ENCODE measurements around the gene ZNF529. TPM values are rescaled to one million over a fixed set of nuclear protein-coding genes. Genes with fewer than 3 reads are reported as not detected.

Gene ZNF529
- total RNA-seq, 2 experiments from 2014 or later = 12.5 to 19.2 TPM

- H3K27ac Mint-ChIP-seq = no peak overlapping the region
- ATAC-seq (no peak), DNase-seq (no peak)
- H3K4me3 Mint-ChIP-seq = no peak overlapping the region
- no peaks in the 10 kb centered on the region for H3K4me1 Mint-ChIP-seq
- ChIA-PET CTCF (no interaction called here), POLR2A (no interaction called here)
- intact Hi-C loops (cut with DNase I, micrococcal nuclease) = no loop called here
- no peaks in the 10 kb centered on the region for H3K27me3 Mint-ChIP-seq
- H3K9me3 Mint-ChIP-seq (ENCODE audit: low read depth) = peaks cover 20% of the 10 kb centered on the region
- H3K36me3 Mint-ChIP-seq (ENCODE audit: low read depth) = peaks cover 25% of the 10 kb centered on the region
Observed at GRCh38 chr19:36508325-36508724, 64.8 kb downstream of the ZNF529 start.

- ChIA-PET POLR2A (no interaction called here), CTCF (no interaction called here)
- intact Hi-C loops (cut with DNase I, micrococcal nuclease) = no loop called here
- no peak for ATAC-seq
- no peak for DNase-seq
- Mint-ChIP-seq H3K4me3 (no peak overlapping the region), H3K36me3 (ENCODE audit: low read depth) (peaks cover 17% of the 10 kb centered on the region), H3K27me3 (no peaks in the 10 kb centered on the region), H3K9me3 (ENCODE audit: low read depth) (peaks cover 27% of the 10 kb centered on the region), H3K4me1 (no peaks in the 10 kb centered on the region), H3K27ac (no peak overlapping the region)
Observed at GRCh38 chr19:36501973-36502372, 71.1 kb downstream of the ZNF529 start.

- Mint-ChIP-seq H3K4me1 (no peaks in the 10 kb centered on the region), H3K27me3 (no peaks in the 10 kb centered on the region), H3K9me3 (ENCODE audit: low read depth) (peaks cover 27% of the 10 kb centered on the region), H3K36me3 (ENCODE audit: low read depth) (peaks cover 6% of the 10 kb centered on the region), H3K4me3 (no peak overlapping the region), H3K27ac (no peak overlapping the region)
- no peak for ATAC-seq
- ChIA-PET CTCF (no interaction called here), POLR2A (no interaction called here)
- no peak for DNase-seq
- intact Hi-C loops (cut with DNase I, micrococcal nuclease) = no loop called here
Observed at GRCh38 chr19:36497001-36497400, 76.1 kb downstream of the ZNF529 start.

Other genes starting within 250 kb of the ZNF529 start
- 1 to 10 TPM; 1.4 to 1.8 TPM for gene ZFP14, start 194.1 kb downstream of the ZNF529 start, total RNA-seq
- gene ZFP82, start 154.6 kb downstream of the ZNF529 start, total RNA-seq = 1 to 10 TPM; 8.4 to 8.8 TPM
- 1 to 10 TPM; 4.7 to 5.9 TPM for gene ZNF566, start 83.7 kb downstream of the ZNF529 start, total RNA-seq
- 1 to 10 TPM; 5.7 to 8.2 TPM for gene ZNF260, start 45.0 kb downstream of the ZNF529 start, total RNA-seq
- 10 to 100 TPM; 14.9 to 20.0 TPM for gene ZNF382, start 32.0 kb upstream of the ZNF529 start, total RNA-seq
- gene ZNF461, start 93.5 kb upstream of the ZNF529 start, total RNA-seq = 1 to 10 TPM; 5.7 to 6.5 TPM
- 1 to 10 TPM; 7.4 to 8.6 TPM for gene ZNF567, start 114.3 kb upstream of the ZNF529 start, total RNA-seq
- 10 to 100 TPM in 1 of 2 experiments, 1 to 10 TPM in 1; 7.0 to 10.7 TPM for gene ZNF850, start 199.5 kb upstream of the ZNF529 start, total RNA-seq

All from activated CD4-positive, alpha-beta T cell treated with anti-CD3 and anti-CD28 coated beads for 36 hours (primary cell).